ENCODE measurements around the gene MIPEP. TPM values are rescaled to one million over a fixed set of nuclear protein-coding genes. Genes with fewer than 3 reads are reported as not detected.

Gene MIPEP
- polyA plus RNA-seq, 1 donor from 2014 or later, result 9.1 TPM

DNA sequence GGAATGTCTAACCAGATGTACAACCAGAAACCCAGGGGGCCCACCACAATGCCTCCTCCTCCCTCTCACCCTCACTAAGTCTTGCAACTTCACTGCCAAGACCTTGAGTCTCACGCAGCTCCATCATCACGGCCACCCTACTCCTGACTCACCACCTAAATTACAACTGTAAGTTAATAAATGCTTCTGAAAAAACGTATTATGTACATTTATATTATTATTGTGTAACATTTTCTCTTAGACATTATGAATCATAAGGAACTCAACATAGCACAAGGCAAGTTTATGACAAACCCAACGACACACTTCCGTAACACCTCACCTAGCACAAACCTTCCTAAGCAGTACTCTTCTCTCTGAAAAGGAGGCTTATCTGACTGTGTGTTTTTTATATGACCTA lies 20.7 kb downstream of the MIPEP start:
- Histone ChIP-seq H3F3A (ENCODE audit: insufficient read depth, low read length, poor library complexity, severe bottlenecking) (no peaks in the 10 kb centered on the region), H3K27ac (ENCODE audit: low read length) (no peak overlapping the region), H3K36me3 (ENCODE audit: insufficient read depth, low read length) (no peaks in the 10 kb centered on the region), H3K79me2 (replicated peaks; ENCODE audit: insufficient read depth, low read length) (no peaks in the 10 kb centered on the region), H4K20me1 (ENCODE audit: insufficient read depth) (no peaks in the 10 kb centered on the region), H3K9ac (ENCODE audit: low read length) (no peak overlapping the region), H3K4me2 (ENCODE audit: low read length) (no peak overlapping the region), H3K9me3 (ENCODE audit: low read length) (no peaks in the 10 kb centered on the region), H2AFZ (ENCODE audit: low read depth, low read length) (no peak overlapping the region), H3K4me3 (ENCODE audit: low read length) (no peak overlapping the region), H3K9me2 (ENCODE audit: insufficient read depth, low read length) (no peaks in the 10 kb centered on the region), H3K27me3 (ENCODE audit: insufficient read depth, low read depth, low read length) (no peaks in the 10 kb centered on the region)
- TF ChIP-seq, protein P1, sequence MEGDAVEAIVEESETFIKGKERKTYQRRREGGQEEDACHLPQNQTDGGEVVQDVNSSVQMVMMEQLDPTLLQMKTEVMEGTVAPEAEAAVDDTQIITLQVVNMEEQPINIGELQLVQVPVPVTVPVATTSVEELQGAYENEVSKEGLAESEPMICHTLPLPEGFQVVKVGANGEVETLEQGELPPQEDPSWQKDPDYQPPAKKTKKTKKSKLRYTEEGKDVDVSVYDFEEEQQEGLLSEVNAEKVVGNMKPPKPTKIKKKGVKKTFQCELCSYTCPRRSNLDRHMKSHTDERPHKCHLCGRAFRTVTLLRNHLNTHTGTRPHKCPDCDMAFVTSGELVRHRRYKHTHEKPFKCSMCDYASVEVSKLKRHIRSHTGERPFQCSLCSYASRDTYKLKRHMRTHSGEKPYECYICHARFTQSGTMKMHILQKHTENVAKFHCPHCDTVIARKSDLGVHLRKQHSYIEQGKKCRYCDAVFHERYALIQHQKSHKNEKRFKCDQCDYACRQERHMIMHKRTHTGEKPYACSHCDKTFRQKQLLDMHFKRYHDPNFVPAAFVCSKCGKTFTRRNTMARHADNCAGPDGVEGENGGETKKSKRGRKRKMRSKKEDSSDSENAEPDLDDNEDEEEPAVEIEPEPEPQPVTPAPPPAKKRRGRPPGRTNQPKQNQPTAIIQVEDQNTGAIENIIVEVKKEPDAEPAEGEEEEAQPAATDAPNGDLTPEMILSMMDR (IDR thresholded peaks at IDR 0.05; ENCODE audit: poor library complexity, severe bottlenecking), result no peak
- TF ChIP-seq SMC3 (conservative IDR thresholded peaks at IDR 0.05; ENCODE audit: poor library complexity) (no peak), EP300 (conservative IDR thresholded peaks at IDR 0.05; ENCODE audit: poor library complexity, severe bottlenecking) (no peak)

GRCh38 chr13:23867027-23867491 lies 22.1 kb downstream of the MIPEP start:
- Histone ChIP-seq H3F3A (ENCODE audit: insufficient read depth, low read length, poor library complexity, severe bottlenecking) (no peaks in the 10 kb centered on the region), H3K36me3 (ENCODE audit: insufficient read depth, low read length) (no peaks in the 10 kb centered on the region), H3K4me3 (ENCODE audit: low read length) (no peak overlapping the region), H2AFZ (ENCODE audit: low read depth, low read length) (no peak overlapping the region), H3K79me2 (replicated peaks; ENCODE audit: insufficient read depth, low read length) (no peaks in the 10 kb centered on the region), H3K9ac (ENCODE audit: low read length) (no peak overlapping the region), H3K27ac (ENCODE audit: low read length) (no peak overlapping the region), H3K4me2 (ENCODE audit: low read length) (no peak overlapping the region), H4K20me1 (ENCODE audit: insufficient read depth) (no peaks in the 10 kb centered on the region), H3K9me2 (ENCODE audit: insufficient read depth, low read length) (no peaks in the 10 kb centered on the region), H3K27me3 (ENCODE audit: insufficient read depth, low read depth, low read length) (no peaks in the 10 kb centered on the region), H3K9me3 (ENCODE audit: low read length) (no peaks in the 10 kb centered on the region)
- TF ChIP-seq, protein P1 (IDR thresholded peaks at IDR 0.05; ENCODE audit: poor library complexity, severe bottlenecking), result no peak
- no peak for TF ChIP-seq REST (IDR thresholded peaks at IDR 0.05; ENCODE audit: borderline replicate concordance)
- TF ChIP-seq RAD21 (conservative IDR thresholded peaks at IDR 0.05), result no peak

Measured in neural cell (in vitro differentiated cells).